Small intestine (tissue), 7 donors: ENCODE measurements around the gene DAPK1. TPM values are rescaled to one million over a fixed set of nuclear protein-coding genes. Genes with fewer than 3 reads are reported as not detected.

Source experiments
- DNase-seq, 2 donors: peaks; one replicate each; pipeline versions ENCODE4 v3.0.0 to v3.0.0-alpha.2; 2013
- FAIRE-seq: peaks from 2 replicates; lab custom pipeline; 2012; peaks lifted over from hg19 to GRCh38; lab: Jason Lieb, UNC
- H3K27ac ChIP-seq, 3 donors: one replicate each; pipeline ENCODE4 v1.5.1; 2013; ENCODE audit warnings: low read length in 2 of 3, mild to moderate bottlenecking in 2 of 3, control low read depth in 1 of 3, inconsistent platforms in 1 of 3, low read depth in 1 of 3, moderate library complexity in 1 of 3
- H3K27me3 ChIP-seq, 3 donors: one replicate each; pipeline ENCODE4 v1.6.1; 2013; ENCODE audit warnings: low read length in 3 of 3, inconsistent platforms in 1 of 3; ENCODE audit not compliant: control insufficient read depth in 3 of 3, insufficient read depth in 3 of 3
- H3K36me3 ChIP-seq, 3 donors: one replicate each; pipeline ENCODE4 v1.6.1; 2013; ENCODE audit warnings: low read length in 3 of 3, inconsistent platforms in 1 of 3, low read depth in 1 of 3, mild to moderate bottlenecking in 1 of 3, moderate library complexity in 1 of 3; ENCODE audit not compliant: control insufficient read depth in 3 of 3, insufficient read depth in 2 of 3
- H3K4me1 ChIP-seq, 3 donors: one replicate each; pipeline ENCODE4 v1.6.1; 2013; ENCODE audit warnings: low read length in 2 of 3, inconsistent platforms in 1 of 3, low read depth in 1 of 3, mild to moderate bottlenecking in 1 of 3, moderate library complexity in 1 of 3; ENCODE audit not compliant: control insufficient read depth in 3 of 3, insufficient read depth in 2 of 3
- H3K4me3 ChIP-seq, 3 donors: one replicate each; pipeline ENCODE4 v1.5.1; 2013; ENCODE audit warnings: low read length in 3 of 3, control low read depth in 1 of 3, inconsistent platforms in 1 of 3, low read depth in 1 of 3, mild to moderate bottlenecking in 1 of 3, moderate library complexity in 1 of 3
- H3K9me3 ChIP-seq, 2 donors: one replicate each; pipeline ENCODE4 v1.6.1; 2013; ENCODE audit warnings: low read depth in 1 of 2, low read length in 1 of 2; ENCODE audit not compliant: control insufficient read depth in 2 of 2, insufficient read depth in 1 of 2
- WGBS, 3 donors: extraction: QIAGEN DNeasy Blood & Tissue Kit; methylation state at CpG; one replicate each; pipeline ENCODE4 v1.1.7; 2013; 5-methylcytosine and 5-hydroxymethylcytosine counted together
- polyA plus RNA-seq, 4 donors: library from polyadenylated mRNA; stranded (reverse) in 3 of 4; unstranded in 1 of 4; fragments of 200-250 nt in 3 of 4; fragments of 120-200 nt in 1 of 4; gene quantifications; one replicate each; pipeline versions ENCODE4 v1.2.1 to v1.2.3, GENCODE V29; 2013
- donor health status: healthy with polysubstance abuse.
- donor health status: control.
- donor health status: control.
- donor health status: Bipolar disorder and iron deficiency.
- donor health status: healthy.

The DAPK1 gene
- polyA plus RNA-seq, 4 donors, result 6.8 to 21.7 (median 9.6) TPM

DNA sequence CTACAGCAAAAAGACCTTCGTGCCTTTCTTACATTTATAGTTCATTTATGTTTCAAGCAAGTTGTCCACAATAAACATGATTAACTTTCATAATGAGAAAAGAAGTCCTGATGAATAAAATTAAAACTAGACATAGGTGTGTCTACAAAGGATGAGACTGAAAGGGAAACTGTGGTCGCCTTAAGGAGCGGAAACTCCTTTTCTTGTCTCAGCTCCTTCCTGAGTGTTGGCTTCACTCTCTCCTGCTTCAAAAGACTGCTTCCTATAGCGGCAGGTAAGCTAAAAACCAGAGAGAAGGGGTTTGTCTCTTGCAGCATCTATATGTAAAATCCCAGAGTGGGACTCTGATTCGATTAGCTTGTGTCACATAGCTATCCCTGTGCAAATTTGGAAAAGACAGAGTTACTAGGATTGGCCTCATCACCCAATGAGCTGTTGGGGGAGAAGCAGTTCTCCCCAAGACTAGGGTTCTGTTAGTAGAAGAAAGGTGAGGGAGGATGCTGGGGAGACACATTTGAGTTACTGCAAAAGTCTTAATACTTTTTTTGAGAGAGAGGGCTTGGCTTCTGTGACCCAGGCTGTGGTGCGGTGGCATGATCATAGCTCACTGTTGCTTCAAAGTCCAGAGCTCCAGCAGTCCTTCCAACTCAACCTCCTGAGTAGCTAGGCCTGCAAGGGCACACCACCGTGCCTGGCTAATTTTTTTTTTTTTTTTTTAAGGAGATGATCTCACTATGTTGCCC is 211.5 kb downstream of the DAPK1 start:
- H3K4me3 ChIP-seq, result no peak overlapping the region
- 72 to 81% (median 76%) methylated on average over 7 of the region's 7 CpGs for WGBS, 3 donors
- DNase-seq, result no peak
- H3K4me1 ChIP-seq, result peaks cover 0 to 17% (median 0%) of the 10 kb centered on the region in 3 donors
- FAIRE-seq, result no peak
- H3K27me3 ChIP-seq, result no peaks in the 10 kb centered on the region
- H3K9me3 ChIP-seq, result no peaks in the 10 kb centered on the region
- peaks cover 0 to 19% (median 0%) of the 10 kb centered on the region in 3 donors for H3K36me3 ChIP-seq
- no peak overlapping the region for H3K27ac ChIP-seq

DNA sequence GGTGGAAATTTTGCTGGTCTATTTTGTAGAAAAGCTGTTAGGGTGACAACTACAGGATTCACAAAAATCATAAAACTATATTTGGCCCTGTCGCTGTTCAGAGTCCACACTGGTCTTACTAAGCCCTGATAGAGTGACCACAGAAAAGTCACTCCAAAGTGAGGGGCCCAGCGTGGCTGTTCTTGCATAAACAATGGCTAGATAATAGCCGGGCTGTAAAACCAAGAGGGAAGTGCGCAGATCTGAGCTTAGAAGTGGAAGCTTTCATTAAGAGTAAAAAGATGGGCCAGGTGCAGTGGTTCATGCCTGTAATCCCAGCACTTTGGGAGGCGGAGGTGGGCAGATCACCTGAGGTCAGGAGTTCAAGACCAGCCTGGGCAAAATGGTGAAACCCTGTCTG is 212.8 kb downstream of the DAPK1 start:
- FAIRE-seq, result no peak
- peaks cover 0 to 19% (median 0%) of the 10 kb centered on the region in 3 donors for H3K36me3 ChIP-seq
- H3K9me3 ChIP-seq, result no peaks in the 10 kb centered on the region
- H3K27ac ChIP-seq, result peak overlapping the region in 1 of 3 donors; percentile 20
- no peak overlapping the region for H3K4me3 ChIP-seq
- no peaks in the 10 kb centered on the region for H3K27me3 ChIP-seq
- WGBS, 3 donors, result 70 to 77% (median 70%) methylated on average over 5 of the region's 5 CpGs
- DNase-seq, result peak in 1 of 2 donors; percentile 70
- H3K4me1 ChIP-seq, result peaks cover 0 to 24% (median 0%) of the 10 kb centered on the region in 3 donors

DNA sequence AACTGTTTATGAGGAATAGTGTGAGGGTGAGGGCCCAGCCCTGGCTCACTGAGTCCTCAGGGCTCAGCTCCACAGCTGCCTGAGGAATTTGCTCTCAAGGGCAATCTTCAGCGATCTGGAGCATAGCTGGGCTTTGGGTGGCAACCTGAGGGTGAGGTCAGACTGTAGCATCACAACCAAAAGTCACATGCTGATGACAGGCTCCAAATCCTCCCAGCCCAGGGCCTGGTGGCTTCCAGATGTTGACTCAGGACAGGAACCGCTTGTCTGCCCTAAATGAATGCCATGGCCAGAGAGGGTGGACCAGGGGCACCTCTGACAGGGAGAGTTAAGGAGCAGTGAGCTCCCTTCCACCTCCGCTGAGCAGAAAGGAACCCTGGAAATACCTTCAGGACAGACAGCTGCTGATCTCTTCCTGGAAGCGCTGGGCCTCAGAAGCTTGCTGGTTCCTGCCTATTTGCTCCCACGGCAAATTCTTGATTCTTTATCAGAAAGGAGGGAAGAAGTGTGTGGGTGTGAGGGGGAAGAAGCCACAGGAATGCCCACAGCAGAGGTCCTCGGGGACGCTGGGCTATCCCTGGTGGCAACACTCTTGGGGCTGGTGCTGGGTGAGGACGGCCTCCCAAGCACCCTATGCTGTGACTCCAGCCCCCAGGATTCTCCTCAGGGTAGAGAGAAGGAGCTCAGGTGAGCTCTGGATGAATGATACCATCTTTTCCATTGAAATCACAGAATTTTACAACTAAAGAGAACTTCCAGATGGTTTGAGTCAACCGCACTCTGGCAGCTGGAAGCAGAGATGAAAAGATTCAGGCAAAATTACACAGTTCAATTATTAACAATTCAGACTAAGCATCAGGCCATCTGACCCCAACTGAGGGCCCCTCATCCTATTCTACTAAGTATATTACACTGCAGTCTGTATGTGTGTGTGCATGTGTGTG is 214.5 kb downstream of the DAPK1 start:
- no peak for FAIRE-seq
- Histone ChIP-seq H3K36me3 (peaks cover 0 to 6% (median 0%) of the 10 kb centered on the region in 3 donors), H3K4me1 (peaks cover 0 to 24% (median 0%) of the 10 kb centered on the region in 3 donors), H3K9me3 (no peaks in the 10 kb centered on the region), H3K4me3 (no peak overlapping the region), H3K27me3 (no peaks in the 10 kb centered on the region), H3K27ac (peak overlapping the region in 2 of 3 donors; percentile 35 to 41)
- peak in 1 of 2 donors; percentile 61 for DNase-seq
- WGBS, 3 donors, result 68 to 75% (median 72%) methylated on average over 9 of the region's 9 CpGs

DNA sequence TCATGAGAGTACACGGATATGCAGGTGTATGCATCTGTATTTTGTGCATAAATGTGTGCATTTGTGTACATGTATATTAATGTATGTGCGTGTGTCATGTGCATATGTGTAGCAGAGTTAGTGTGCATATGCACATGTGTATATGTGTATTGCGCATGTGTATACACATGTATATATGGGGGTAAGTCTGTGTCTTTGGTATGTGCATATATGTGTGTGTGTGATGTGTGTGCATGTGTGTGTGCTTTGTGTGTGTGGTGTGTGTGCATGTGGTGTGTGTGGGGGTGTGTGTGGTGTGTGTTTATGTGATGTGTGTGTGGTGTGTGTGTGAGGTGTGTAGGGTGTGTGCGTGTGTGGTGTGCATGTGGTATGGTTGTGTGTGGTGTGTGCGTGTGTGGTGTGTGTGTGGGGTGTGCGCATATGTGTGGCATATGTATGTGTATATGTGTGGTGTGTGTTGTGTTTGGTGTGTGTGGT is 215.2 kb downstream of the DAPK1 start:
- Histone ChIP-seq H3K27me3 (no peaks in the 10 kb centered on the region), H3K4me1 (peaks cover 0 to 24% (median 0%) of the 10 kb centered on the region in 3 donors), H3K27ac (peak overlapping the region in 1 of 3 donors; percentile 71), H3K4me3 (no peak overlapping the region), H3K36me3 (peaks cover 0 to 3% (median 0%) of the 10 kb centered on the region in 3 donors), H3K9me3 (no peaks in the 10 kb centered on the region)
- DNase-seq, result no peak
- no peak for FAIRE-seq
- 93 to 96% (median 94%) methylated on average over 6 of the region's 6 CpGs for WGBS, 3 donors

DNA sequence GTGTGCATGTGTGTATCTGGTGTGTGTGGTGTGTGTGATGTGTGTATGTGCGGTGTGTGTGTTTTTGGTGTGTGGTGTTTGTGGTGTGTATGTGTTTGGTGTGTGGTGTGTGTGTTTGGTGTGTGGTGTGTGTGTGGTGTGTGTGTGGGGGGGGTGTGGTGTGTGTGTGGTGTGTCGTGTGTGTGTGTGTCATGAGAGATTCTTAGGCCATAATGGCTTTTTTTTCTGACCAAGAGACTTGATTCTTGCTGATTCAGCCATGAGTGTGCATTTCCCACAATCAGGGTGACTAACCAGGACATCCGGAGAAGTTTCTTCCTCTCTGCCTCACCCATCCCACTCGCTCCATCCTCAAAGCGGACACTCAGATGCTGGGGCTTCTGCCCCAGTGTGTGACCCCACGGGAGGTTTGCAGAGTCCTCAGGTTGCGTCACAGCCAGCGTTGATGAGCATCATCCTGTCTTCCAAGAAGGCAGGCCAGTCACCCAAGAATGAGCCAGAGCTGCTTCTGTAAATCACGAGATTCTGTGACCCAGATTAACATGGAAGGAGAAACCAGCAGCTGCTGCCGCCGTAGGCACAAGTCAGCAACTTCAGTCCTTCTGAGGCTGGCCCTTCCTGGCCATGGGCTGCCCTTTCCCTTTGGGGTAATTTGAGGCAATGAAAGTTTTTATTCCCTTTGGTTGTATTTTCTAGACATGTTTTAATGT is 215.8 kb downstream of the DAPK1 start:
- no peak for FAIRE-seq
- Histone ChIP-seq H3K4me3 (no peak overlapping the region), H3K27me3 (no peaks in the 10 kb centered on the region), H3K9me3 (no peaks in the 10 kb centered on the region), H3K36me3 (peaks cover 0 to 3% (median 0%) of the 10 kb centered on the region in 3 donors), H3K27ac (peak overlapping the region in 1 of 3 donors; percentile 71), H3K4me1 (peaks cover 0 to 24% (median 0%) of the 10 kb centered on the region in 3 donors)
- WGBS, 3 donors, result 44 to 68% (median 62%) methylated on average over 11 of the region's 11 CpGs
- peak; percentile 29 to 61 for DNase-seq

DNA sequence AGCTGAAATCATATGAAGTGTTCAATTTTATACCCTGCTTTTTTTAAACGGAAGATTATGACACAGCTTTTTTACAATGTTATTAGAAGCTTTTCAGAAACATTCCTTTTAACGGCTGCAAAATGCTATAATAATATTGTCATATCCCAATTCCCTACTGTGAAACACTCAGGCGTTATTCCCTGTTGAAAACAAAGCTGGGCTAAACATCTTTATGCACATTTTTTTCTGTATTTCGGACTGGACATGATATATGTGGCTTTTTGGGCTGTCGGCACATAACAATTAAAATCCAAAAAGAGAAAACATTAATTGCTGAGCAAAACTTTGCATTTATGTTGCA is 216.3 kb downstream of the DAPK1 start:
- no peak for DNase-seq
- H3K4me1 ChIP-seq, result peaks cover 0 to 24% (median 0%) of the 10 kb centered on the region in 3 donors
- H3K9me3 ChIP-seq, result no peaks in the 10 kb centered on the region
- FAIRE-seq, result no peak
- peaks cover 0 to 3% (median 0%) of the 10 kb centered on the region in 3 donors for H3K36me3 ChIP-seq
- 59 to 80% (median 67%) methylated on average over 5 of the region's 5 CpGs for WGBS, 3 donors
- peak overlapping the region in 1 of 3 donors; percentile 71 for H3K27ac ChIP-seq
- no peaks in the 10 kb centered on the region for H3K27me3 ChIP-seq
- no peak overlapping the region for H3K4me3 ChIP-seq

DNA sequence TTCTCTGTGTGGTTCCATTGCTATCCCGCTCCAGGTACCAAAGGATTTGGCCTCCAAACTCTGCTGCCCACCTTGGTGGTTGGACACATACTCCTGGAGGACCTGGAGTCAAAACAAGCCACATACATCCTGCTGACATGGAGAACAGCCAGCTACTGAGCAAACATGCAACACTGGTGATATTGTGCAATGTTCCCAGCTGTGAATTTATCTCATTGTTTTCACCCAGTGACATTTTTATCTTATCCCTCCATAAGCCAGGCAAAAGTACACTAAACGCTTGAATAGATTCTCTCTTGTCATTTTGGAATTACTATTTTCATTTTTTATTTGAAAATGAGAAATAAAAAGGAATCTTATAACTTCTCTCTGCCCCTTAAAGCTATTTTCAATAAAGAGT is 217.2 kb downstream of the DAPK1 start:
- H3K27ac ChIP-seq, result peak overlapping the region in 2 of 3 donors; percentile 24 to 70
- WGBS, 3 donors, result 49 to 64% (median 53%) methylated on average over 2 of the region's 2 CpGs
- no peaks in the 10 kb centered on the region for H3K9me3 ChIP-seq
- H3K4me3 ChIP-seq, result no peak overlapping the region
- no peak for FAIRE-seq
- no peaks in the 10 kb centered on the region for H3K27me3 ChIP-seq
- peaks cover 0 to 24% (median 0%) of the 10 kb centered on the region in 3 donors for H3K4me1 ChIP-seq
- peak; percentile 21 to 82 for DNase-seq
- H3K36me3 ChIP-seq, result no peaks in the 10 kb centered on the region
